ENCODE results near the gene KDELR1. TPM values are rescaled to one million over a fixed set of nuclear protein-coding genes. Genes with fewer than 3 reads are reported as not detected.

KDELR1 gene
- total RNA-seq, 1 donor from 2014 or later: 275 TPM

DNA sequence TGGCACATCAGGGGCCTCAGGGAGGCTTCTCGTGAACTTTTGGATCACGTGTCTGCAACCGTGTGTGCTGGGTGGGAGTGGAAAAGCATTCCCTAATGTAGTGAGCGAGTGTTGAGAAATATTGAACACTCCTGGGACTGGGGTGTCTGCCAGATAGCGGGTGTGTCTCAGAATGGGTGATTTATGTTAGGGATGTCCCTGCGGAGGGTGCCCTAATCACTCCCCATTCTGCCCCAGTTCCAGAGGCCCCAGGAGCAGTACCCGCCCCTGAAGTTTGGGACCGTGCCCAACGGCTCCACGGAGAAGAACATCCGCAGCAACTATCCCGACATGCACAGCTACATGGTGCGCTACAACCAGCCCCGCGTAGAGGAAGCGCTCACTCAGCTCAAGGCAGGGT lies 30.2 kb upstream of the KDELR1 start:
- H3K27ac Mint-ChIP-seq (ENCODE audit: unreplicated experiment): no peak overlapping the region
- peaks cover 3% of the 10 kb centered on the region for H3K36me3 Mint-ChIP-seq (ENCODE audit: unreplicated experiment)
- no peaks in the 10 kb centered on the region for H3K27me3 Mint-ChIP-seq (ENCODE audit: unreplicated experiment)
- H3K9me3 Mint-ChIP-seq (ENCODE audit: unreplicated experiment): no peaks in the 10 kb centered on the region
- no peak for TF ChIP-seq CTCF (IDR thresholded peaks at IDR 0.05)
- DNase-seq (ENCODE audit: extremely low spot score, unreplicated experiment): no peak
- no peak overlapping the region for H3K4me3 Mint-ChIP-seq (ENCODE audit: unreplicated experiment)
- peaks cover 23% of the 10 kb centered on the region for H3K4me1 Mint-ChIP-seq (ENCODE audit: unreplicated experiment)

GRCh38 chr19:48419158-48419920 lies 28.0 kb upstream of the KDELR1 start:
- TF ChIP-seq CTCF (IDR thresholded peaks at IDR 0.05): no peak
- H3K9me3 Mint-ChIP-seq (ENCODE audit: unreplicated experiment): no peaks in the 10 kb centered on the region
- H3K27me3 Mint-ChIP-seq (ENCODE audit: unreplicated experiment): no peaks in the 10 kb centered on the region
- H3K27ac Mint-ChIP-seq (ENCODE audit: unreplicated experiment): no peak overlapping the region
- H3K4me3 Mint-ChIP-seq (ENCODE audit: unreplicated experiment): no peak overlapping the region
- H3K4me1 Mint-ChIP-seq (ENCODE audit: unreplicated experiment): peaks cover 17% of the 10 kb centered on the region
- H3K36me3 Mint-ChIP-seq (ENCODE audit: unreplicated experiment): peaks cover 3% of the 10 kb centered on the region
- no peak for DNase-seq (ENCODE audit: extremely low spot score, unreplicated experiment)

- peak overlapping the region; percentile 77 for H3K27ac Mint-ChIP-seq (ENCODE audit: unreplicated experiment)
- H3K36me3 Mint-ChIP-seq (ENCODE audit: unreplicated experiment): peaks cover 3% of the 10 kb centered on the region
- no peaks in the 10 kb centered on the region for H3K27me3 Mint-ChIP-seq (ENCODE audit: unreplicated experiment)
- H3K9me3 Mint-ChIP-seq (ENCODE audit: unreplicated experiment): no peaks in the 10 kb centered on the region
- no peak for DNase-seq (ENCODE audit: extremely low spot score, unreplicated experiment)
- peak; percentile 9 for TF ChIP-seq CTCF (IDR thresholded peaks at IDR 0.05)
- H3K4me1 Mint-ChIP-seq (ENCODE audit: unreplicated experiment): peaks cover 24% of the 10 kb centered on the region
- H3K4me3 Mint-ChIP-seq (ENCODE audit: unreplicated experiment): no peak overlapping the region
Measured at GRCh38 chr19:48418317-48419064, 27.1 kb upstream of the KDELR1 start.

DNA sequence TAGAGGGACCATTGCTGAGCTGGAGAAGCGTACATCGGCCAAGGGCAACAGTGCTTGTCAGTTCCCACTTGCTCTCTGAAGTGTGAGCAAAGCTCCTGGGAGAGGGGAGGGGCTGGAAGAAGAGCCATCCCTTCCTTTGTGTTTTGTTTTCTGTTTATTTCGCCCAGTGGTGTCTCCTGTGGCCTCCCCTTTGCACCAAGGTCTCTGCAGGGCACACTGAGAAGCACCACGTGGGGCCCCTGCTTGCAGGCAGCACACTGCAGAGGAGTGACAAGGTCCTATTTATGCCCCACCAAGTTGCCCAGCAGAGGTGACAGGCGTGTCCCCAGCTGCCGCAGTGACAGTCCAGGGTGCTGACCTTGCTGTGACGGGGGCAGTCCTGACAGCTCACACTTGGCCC lies 26.1 kb upstream of the KDELR1 start:
- Mint-ChIP-seq H3K27ac (ENCODE audit: unreplicated experiment) (no peak overlapping the region), H3K27me3 (ENCODE audit: unreplicated experiment) (no peaks in the 10 kb centered on the region), H3K4me3 (ENCODE audit: unreplicated experiment) (no peak overlapping the region), H3K4me1 (ENCODE audit: unreplicated experiment) (peaks cover 21% of the 10 kb centered on the region), H3K36me3 (ENCODE audit: unreplicated experiment) (no peaks in the 10 kb centered on the region), H3K9me3 (ENCODE audit: unreplicated experiment) (no peaks in the 10 kb centered on the region)
- no peak for DNase-seq (ENCODE audit: extremely low spot score, unreplicated experiment)
- TF ChIP-seq CTCF (IDR thresholded peaks at IDR 0.05): no peak

GRCh38 chr19:48415806-48416221 lies 24.5 kb upstream of the KDELR1 start:
- no peaks in the 10 kb centered on the region for H3K9me3 Mint-ChIP-seq (ENCODE audit: unreplicated experiment)
- no peak overlapping the region for H3K4me3 Mint-ChIP-seq (ENCODE audit: unreplicated experiment)
- DNase-seq (ENCODE audit: extremely low spot score, unreplicated experiment): no peak
- H3K4me1 Mint-ChIP-seq (ENCODE audit: unreplicated experiment): peaks cover 21% of the 10 kb centered on the region
- H3K27me3 Mint-ChIP-seq (ENCODE audit: unreplicated experiment): no peaks in the 10 kb centered on the region
- TF ChIP-seq CTCF (IDR thresholded peaks at IDR 0.05): no peak
- H3K27ac Mint-ChIP-seq (ENCODE audit: unreplicated experiment): no peak overlapping the region
- no peaks in the 10 kb centered on the region for H3K36me3 Mint-ChIP-seq (ENCODE audit: unreplicated experiment)
